Activated CD4-positive, alpha-beta T cell treated with anti-CD3 and anti-CD28 coated beads for 4 hours (primary cell): ENCODE data around the gene FAM114A1.
A peak's percentile ranks its signal among the peaks of the same experiment; 100 is the strongest.
"Not testable (repeated sequence)": the region's sequence is repeated elsewhere in the genome, so short reads cannot be mapped to it uniquely, and the experiment has no call there.

ENCODE experiments used
- DNase-seq, 2 donors: peaks; one replicate each; pipeline ENCODE4 v3.0.0-alpha.2; 2020

FAM114A1 gene

DNA sequence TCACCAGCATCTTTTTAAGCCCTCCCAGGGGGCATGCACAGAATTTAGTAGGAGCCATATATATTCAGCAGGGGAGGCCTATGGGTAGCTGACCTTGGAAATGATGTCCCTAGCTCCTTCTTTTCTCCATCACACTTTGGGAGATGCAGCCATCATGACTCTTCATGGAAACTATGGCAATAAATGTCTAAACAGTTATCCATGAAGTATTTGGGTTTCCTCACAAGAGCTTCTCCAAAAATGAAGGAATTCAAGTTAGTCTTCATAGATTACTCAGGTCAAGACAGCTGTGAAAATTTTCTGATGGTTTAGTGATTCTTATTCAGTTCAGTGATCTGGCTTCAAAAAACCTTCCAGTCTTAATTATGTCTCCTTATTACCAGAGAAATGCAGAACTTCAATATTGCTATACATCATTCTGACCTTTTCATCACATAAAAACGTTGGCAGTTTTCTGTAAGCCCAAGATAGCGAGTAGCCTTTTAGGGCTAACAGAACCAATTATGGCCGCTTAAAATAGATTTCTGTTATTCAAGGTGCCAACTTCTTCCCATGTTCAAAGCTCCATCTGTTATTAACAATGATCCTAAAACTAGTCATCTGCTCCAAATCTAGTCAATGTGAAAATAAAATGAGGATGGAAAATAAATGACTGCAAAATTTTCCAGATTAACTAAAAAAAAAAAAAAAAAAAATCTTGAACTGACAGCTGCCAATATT, 112.1 kb downstream of the FAM114A1 start:
- DNase-seq, result no peak

DNA sequence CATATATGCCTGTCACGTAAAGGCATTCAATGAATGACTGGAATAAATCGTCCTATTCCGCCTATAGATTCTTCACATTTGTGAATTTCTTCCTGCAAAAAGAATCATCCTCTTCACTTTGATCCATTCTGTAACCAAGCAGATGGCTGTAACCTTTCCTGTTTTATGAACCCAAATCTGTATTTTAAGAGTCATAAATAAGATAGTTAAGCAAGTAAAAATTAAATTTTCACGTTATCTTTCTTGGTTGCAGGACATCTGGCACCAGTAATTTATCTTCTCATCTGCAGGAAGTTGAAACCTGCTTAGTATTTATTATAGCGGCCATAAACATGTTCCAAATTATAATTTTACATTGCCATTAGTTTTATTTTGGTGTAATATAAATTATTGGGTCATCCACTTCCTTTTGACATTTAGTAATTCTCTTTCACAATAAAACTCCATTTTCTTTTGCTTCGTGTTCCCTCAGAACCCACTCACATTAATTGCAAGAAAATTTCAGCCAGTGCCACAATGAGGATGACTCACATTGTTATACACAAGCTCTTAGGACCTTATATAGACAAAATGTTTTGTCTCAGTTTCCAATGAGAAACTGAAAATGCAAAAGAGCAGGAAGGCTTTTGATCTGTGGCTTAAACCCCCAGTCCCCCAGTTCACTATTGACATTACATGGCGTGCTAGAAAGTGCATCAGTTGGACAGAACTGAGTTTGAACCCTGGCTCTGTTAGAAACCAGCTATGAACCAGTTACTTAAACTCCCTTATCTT, 113.5 kb downstream of the FAM114A1 start:
- no peak for DNase-seq

DNA sequence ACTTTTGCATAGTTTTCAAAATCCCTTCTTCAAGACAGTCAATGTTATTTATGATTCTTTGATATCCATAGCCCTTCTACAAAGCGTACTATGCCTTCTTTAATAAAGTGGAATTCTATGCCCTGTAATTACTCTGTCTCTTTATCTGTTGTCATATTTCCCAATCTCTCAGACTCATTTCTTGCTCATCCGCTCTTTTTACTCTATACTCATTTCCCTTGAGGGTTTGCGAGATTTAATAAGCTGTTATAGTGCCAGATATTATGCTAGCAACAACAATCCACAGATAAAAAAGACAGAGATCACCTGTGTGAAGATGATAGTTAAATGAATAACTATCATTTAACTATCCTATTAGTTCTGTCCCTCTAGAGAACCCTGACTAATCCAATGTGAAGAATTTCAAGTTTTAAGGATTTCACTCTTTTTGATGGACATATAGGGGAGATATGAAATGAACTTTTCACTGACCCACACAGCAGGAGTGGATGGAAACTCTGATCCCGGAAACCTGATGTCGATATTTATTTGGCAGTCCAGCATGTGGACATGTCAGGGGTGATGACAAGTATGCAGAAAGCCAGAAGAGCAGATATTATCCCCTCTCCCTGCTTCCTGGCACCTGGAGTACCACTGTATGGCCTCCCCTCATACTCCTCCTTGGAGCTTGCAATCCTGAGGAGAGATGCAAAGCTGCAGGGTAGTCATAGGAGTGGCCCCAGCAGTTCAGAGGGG, 114.9 kb downstream of the FAM114A1 start:
- DNase-seq, result no peak

DNA sequence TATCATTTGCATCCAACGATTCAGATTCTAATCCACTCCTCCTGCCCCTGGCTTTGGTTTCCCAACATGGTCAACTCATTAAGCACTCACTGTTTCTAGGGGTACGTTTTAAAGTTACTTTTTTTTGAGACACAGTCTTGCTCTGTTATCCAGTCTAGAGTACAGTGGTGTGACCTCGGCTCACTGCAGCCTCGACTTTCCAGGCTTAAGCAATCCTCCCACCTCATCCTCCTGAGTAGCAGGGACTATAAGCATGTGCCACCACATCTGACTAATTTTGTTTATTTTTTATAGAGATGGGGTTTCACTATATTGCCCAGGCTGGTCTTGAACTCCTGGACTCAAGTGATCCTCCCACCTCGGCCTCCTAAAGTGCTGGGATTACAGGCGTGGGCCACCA, 115.7 kb downstream of the FAM114A1 start:
- no peak for DNase-seq

DNA sequence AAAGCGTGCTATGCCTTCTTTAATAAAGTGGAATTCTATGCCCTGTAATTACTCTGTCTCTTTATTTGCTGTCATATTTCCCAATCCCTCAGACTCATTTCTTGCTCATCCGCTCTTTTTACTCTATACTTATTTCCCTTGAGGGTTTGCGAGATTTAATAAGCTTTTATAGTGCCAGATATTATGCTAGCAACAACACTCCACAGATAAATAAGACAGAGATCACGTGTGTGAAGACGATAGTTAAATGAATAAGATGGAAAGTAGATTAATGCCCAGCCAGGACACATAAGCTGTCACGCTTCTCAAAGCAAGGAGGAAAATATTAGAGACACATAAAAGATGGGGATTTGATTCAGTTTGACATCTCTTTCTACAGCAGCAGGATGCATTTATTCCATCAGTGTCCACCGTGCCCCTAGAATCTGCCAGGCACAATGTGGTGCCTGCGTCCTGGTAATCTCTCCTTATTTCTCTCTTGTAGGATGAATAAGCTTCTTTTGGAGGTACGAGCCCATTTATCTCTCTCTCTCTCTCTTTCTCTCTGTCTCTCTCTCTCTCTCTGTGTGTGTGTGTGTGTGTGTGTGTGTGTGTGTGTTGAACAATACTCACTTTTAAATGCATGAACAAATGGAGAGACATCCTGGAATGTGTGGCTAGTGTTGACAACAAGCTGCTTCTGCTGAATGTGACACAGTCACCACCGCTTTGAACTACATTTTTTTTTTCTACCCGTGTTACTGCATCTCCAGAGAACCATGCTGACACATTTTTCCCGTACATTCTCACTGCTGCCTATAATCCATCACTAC, 116.4 kb downstream of the FAM114A1 start:
- DNase-seq, result peak; percentile 4 to 15

DNA sequence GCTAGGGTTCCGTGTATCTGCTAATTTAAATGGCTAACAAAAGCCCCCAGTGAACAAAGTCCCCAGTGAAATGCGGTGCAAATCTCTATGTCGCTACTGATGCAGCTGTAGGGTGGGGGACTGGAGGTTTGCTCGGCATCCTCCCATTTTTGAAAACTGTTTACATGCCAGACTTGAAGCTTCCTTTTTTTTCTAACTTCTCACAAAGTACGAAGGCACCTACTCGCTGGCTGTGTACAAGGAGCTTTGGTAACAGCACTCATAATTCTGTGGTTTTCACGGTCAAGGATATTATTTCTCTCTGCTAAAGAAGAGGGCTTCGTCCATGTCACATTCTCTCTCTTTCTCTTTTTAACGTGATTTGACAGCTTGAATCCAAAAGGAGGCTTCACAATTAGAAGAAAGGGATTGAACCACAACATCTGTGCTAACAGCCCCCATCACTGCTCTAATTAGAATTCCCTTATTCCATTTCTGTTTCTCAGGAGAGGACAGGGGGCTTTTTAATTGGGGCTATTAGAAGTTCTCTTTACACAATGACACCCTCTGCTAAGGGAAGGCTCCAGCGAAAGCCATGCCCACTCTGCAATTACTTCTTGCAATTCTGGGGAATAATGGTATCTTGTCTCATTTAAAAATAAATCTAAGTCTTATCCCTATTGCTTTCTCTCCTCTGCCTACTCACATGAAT, 117.9 kb downstream of the FAM114A1 start:
- DNase-seq, result no peak

DNA sequence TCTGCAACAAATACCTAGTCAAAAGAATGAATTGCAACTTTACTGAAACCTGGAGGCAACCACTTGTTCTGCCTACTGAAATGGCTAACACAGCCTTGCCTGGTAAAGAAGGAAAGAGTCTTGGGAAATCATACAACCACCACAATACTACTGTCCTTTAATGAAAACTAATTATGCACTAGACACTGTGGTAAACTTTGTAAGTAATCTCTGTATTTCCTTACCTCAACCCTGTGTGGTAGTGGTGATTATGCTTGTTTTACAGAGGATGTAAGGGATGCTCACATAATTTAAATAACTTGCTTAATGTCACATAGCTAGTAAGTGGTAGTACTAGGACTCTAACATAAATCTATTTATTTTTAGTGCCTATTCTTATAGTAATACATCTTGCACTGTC, 119.9 kb downstream of the FAM114A1 start:
- DNase-seq, result no peak

DNA sequence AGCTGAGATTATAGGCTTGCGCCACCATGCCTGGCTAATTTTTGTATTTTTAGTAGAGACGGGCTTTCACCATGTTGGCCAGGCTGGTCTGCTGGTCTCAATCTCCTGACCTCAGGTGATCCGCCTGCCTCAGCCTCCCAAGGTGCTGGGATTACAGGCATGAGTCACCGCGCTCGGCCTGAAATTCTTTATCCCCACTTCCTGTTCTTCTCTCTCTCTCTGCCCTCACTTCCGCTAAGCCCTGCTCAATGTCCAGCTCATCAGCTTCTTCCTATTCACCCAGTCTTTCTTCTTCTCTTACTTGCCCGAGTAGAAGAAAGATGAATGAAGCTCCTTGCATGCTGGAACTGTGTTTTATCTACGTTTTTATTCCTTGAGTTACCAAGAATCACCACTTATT, 120.7 kb downstream of the FAM114A1 start:
- DNase-seq, result not testable (repeated sequence)

DNA sequence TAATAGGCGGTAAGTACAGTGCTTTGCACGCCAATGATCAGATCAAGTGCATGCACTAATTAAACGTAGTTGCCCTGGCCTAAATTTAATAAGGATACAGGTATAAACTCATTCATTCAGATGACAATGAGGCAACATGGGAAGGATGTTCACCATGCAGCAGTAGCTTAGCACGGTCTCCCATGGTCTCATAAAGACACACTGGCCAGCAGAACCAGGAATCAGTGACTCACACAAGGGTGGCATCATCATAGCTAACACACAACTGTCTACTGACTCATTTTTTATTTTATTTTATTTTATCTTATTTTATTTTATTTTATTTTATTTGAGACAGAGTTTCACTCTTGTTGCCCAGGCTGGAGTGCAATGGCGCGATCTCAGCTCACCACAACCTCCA, 121.9 kb downstream of the FAM114A1 start:
- no peak for DNase-seq

DNA sequence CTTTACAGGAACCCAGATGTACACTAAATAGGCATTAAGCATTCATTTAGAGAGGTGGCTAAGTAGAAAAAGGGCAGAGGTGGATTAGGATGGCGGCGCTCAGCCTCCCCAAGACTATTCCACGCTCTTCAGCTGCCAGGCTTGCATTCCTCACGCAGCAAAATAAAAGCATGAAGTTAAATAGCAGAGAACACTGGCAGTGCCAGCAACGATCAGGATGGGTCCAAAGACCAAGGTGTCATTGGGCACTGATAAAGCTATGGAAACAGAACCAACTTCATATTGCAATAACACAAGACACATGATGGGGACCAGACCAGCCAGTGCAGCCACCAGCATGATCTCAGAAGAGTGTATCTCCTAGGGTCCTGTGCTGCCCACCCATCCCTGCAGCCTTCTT, 122.6 kb downstream of the FAM114A1 start:
- DNase-seq, result no peak

DNA sequence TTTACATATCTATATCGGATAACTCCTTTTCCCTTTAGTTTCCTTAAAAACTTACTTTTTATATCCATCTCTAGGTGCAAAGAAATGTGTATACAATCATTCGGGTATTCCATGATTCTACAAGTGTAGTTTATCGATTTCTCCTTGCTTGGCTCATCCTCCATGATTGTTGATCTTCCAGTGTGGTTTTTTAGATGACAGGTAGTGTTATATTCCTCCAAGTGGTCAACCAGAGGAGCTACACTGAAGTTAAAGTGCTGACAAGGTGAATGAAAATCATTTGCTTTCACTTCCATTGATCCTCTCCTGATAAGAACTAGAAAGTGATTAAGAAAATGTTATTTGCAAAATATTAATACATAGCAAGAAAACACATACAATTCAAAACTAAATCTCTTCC, 126.1 kb downstream of the FAM114A1 start:
- DNase-seq, result no peak

DNA sequence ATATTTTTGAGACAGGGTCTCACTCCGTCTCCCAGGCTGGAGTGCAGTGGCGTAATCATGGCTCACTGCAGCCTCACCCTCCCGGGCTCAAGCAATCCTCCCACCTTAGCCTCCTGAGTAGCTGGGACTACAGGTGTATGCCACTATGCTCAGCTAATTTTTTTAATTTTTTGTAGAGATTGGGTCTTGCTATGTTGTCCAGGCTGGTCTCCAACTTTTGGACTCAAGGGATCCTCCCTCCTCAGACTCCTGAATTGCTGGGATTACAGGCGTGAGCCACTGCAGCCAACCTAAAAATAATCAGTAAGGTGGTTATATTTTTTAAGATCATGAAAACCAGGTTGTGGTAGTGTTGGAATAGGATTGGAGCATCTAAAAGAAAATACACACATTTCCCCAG, 126.5 kb downstream of the FAM114A1 start:
- no peak for DNase-seq
